NCI-H1930 (cell line): Measurements from ENCODE around the gene GSK3B.
"Not testable (repeated sequence)": the region's sequence is repeated elsewhere in the genome, so short reads cannot be mapped to it uniquely, and the experiment has no call there.

Experiments used
- DNase-seq, 2 experiments: peaks; one replicate each; lab custom pipeline; 2025; lab: John Stamatoyannopoulos, UW

GSK3B gene

DNA sequence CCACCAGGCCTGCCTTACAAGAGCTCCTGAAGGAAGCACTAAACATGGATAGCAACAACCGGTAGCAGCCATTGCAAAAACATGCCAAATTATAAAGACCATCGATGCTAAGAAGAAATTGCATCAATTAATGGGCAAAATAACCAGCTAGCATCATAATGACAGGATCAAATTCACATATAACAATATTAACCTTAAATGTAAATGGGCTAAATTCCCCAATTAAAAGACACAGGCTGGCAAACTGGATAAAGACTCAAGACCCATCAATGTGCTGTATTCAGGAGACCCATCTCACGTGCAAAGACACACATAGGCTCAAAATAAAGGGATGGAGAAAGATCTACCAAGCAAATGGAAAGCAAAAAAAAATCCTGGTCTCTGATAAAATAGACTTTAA lies 88.5 kb downstream of the GSK3B start:
- not testable (repeated sequence) for DNase-seq

DNA sequence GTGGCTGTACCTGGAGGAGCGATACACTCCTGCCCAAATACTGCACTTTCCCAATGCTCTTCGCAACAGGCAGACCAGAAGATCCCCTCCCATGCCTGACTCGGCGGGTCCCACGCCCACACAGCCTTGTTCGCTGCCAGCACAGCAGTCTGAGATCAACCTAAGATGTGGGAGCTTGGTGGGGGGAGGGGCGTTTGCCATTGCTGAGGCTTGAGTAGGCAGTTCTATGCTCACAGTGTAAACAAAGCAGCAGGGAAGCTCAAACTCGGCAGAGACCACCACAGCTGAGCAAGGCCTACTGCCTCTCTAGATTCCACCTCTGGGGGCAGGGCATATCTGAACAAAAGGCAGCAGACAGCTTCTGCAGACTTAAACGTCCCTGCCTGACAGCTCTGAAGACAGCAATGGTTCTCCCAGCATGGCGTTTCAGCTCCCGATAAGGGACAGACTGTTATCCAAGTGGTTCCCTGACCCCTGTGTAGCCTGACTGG lies 90.2 kb downstream of the GSK3B start:
- DNase-seq = not testable (repeated sequence)

DNA sequence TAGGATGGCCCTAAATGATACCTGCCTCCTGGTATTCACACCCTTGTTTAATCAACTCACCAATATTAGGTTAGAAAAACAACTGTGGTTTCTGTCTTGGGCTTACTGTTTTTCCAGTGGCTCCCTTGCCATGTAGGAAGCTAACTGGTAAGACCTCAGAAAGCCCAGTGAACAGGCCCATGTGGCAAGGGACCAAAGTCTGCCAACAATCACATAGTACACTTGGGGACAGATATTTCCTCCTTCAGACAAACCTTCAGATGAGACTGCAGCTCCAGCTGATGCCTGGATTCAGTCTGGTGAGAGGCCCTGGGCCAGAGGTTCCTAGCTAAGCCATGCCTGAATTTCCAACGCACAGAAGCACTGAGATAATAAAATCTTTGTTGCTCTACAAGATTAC lies 96.1 kb downstream of the GSK3B start:
- DNase-seq = no peak

DNA sequence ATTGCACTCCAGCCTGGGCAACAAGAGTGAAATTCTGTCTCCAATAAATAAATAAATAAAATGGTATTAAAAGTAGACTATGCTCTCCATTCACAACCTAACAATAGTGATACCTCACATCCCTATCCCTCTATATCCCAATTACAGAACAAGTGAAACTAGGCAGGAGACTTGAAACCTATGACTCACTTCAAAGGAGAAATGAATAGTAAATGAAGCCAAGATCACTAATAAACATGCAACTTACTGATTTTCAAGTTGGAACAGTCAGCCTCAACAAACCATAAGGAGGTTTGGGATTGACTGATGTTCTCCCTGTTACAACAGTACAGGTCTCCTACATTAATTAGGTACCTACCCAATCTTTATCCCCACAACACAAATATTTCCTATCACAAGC lies 103.4 kb downstream of the GSK3B start:
- DNase-seq = no peak

DNA sequence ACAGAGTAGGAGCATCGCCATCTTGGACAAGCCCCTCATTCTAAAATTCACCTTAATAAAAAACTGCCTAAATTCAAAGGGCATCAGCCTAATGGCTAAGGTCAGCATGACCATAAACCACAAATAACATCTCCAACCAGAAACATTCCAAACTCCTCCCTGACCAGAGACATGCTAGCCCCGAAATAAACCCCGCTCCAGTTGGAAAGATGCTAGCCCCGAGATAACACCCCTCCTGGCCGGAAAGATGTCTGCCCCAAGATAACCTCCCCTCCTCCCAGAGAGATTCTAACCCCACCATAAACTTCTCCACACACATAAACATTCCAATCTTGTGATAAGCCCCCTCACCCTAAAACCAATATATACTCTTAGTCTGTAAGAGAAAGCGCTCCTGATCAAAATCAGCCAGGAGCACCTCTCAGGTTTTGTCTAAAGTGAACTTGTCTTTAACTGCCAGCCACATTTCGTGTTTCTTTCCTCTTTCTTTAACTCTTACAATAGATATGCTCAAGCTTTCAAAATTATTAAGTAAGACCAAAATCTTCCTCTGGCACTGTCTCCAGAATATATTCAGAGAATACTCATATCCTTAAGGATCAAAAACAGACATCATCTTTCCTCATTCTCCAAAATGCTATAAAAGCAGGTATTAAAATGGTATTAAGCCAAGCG lies 104.1 kb downstream of the GSK3B start:
- no peak for DNase-seq

DNA sequence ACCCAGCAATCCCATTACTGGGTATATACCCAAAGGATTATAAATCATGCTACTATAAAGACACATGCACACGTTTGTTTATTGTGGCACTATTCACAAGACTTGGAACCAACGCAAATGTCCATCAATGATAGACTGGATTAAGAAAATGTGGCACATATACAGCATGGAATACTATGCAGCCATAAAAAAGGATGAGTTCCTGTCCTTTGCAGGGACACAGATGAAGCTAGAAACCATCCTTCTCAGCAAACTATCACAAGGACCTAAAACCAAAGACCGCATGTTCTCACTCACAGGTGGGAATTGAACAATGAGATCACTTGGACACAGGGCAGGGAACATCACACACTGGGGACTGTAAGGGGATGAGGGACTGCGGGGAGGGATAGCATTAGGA lies 107.4 kb downstream of the GSK3B start:
- not testable (repeated sequence) for DNase-seq

DNA sequence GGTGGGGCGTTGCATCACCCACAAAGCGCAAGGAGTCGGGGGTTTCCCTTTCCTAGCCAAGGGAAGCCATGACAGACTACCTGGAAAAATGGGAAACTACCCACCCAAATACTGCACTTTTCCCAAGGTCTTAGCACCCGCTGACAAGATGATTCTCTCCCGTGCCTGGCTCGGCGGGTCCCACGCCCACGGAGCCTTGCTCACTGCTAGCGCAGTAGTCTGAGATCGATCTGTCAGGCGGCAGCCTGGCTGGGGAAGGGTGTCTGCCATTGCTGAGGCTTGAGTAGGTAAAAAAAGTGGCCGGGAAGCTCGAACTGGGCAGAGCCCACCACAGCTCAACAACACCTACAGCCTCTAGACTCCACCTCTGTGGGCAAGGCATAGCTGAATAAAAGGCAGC lies 112.9 kb downstream of the GSK3B start:
- DNase-seq = no peak

DNA sequence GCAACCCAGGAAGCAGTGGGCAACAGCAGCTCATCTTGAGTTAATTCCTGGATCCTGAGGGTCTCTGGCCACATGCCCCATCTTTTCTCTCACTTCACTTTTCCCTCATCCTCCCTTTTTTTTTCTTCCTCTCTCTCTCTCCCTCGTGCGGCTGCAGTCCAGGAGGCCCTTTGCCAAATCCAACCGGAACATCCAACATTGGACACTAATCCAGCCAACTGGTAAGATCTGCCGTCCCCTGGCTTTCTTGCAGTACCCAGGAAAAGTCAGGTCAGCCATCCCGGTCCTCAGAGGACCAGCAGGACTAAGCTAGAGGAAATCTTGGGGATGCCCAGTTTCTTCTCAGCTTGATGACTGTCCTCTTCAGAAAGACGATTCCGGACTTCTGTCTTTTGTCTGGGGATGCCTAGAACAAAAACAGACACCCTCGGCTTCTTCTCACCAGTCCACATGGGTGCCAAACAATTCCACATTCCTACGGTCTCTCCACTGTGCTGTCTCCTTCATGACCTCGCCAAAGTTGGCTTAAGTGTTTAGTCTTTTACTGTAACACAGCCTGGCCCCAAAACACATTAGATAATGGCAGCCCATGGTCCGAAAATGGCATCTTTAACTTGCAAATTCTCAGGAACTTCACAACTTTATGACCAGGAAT lies 115.6 kb downstream of the GSK3B start:
- no peak for DNase-seq

DNA sequence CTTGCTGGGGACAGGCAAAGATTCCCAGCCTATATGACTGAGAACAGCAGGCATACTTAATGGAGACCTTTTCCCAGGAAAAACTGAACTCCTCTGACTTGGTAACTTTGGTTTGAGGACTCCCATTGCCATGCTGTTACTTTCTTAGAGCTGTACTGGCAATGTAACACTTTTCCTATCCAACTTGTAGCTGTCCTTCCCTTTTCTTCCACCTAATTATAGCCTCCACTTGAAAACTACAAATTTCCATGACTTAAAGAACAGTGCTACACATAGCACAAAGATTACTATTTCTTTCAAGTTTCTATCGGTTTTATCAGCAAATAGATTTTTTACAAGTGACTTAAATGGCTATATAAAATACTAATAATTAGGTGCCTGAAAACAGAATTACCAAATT lies 116.9 kb downstream of the GSK3B start:
- no peak for DNase-seq

DNA sequence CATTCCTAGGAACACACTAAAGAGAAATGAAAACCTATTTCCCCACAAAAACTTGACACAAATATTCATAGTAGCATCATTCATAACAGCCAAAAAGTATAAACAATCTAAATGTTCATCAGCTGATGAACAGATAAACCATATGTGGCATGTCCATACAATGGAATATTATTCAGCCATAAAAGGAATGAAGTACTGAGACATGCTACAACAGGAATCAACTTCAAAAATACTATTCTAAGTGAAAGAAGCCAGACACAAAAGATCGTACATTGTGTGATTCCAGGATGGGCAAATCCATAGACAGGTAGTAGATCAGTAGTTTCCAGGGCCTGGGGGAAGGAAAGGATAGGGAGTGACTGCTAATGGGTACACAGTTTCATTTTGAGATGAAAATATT lies 118.0 kb downstream of the GSK3B start:
- DNase-seq = no peak

DNA sequence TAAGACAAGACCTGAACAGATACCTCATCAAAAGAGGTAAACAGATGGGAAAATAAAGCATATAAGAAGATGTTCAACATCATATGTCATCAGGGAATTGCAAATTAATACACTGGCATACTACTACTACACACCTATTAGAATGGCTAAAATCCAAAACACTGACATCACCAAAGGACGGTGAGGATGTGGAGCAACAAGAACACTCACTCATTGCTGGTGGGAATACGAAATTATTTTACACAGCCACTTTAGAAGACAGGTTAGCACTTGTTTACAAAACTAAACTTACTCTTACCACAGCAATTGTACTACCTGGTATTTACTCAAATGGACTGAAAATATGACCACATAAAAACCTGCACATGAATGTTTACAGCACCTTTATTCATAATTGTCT lies 119.6 kb downstream of the GSK3B start:
- no peak for DNase-seq

DNA sequence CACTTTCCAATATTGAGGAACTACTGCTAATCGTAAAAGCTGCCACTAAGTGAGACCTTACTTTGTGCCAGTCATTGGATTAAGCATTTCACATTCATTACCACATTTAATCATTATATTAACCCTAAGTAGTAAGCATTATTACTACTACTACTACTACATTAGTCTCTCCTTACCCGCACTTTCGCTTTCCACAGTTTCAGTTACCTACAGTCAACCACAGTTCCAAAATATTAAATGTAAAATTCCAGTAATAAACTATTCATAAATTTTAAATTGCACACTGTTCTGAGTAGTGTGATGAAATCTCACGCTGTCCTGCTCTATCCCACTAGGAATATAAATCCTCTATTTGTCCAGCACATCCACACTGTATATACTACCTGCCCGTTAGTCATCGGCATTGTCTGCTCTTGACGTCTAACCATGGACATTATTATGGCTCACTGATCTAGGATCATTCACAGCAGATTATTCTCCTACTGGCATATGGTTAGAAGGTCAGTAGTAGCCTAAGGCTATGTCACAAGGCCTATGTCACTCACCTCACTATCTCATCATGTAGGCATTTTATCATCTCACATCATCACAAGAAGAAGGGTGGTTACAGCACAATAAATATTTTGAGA lies 121.1 kb downstream of the GSK3B start:
- DNase-seq = no peak

DNA sequence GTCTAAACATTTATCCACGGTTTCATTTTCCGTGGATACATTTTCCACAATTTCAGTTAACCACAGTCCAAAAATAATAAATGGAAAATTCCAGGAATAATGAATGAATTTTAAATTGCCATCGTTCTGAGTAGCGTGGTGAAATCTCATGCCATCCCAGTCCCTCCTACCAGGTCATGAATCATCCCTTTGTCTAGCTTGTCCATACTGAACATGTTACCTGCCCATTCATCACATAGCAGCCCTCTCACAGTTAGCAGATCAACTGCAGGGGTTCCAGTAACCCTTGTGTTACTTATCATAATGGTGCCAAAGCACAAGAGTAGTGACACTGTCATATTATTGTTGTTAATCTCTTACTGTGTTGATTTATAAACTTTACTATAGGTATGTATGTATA lies 124.5 kb downstream of the GSK3B start:
- no peak for DNase-seq

DNA sequence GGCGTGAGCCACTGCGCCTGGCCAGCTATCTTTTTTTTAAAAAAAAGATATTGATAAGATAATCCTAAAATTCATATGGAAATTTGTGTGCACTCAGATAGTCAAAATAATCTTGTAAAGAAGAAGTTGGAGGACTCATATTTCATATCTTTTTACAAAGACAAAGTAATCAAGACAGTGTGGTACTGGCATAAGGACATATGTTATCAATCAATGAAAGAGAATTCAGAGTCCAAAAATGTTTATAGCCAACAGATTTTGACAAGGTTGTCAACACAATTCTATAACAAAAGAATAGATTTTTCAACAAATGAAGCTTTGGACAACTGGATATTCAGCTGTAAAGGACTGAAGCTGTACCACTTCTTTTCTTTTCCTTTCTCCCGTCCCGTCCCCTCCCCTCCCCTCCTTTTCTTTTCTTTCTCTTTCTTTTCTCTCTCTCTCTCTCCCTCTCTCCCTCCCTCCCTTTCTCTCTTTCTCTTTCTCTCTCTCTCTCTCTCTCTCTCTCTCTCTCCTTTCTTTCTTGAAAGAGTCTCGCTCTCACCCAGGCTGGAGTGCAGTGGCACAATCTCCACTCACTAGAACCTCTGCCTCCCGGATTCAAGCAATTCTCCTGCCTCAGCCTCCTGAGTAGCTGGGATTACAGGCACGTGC lies 126.8 kb downstream of the GSK3B start:
- no peak for DNase-seq

DNA sequence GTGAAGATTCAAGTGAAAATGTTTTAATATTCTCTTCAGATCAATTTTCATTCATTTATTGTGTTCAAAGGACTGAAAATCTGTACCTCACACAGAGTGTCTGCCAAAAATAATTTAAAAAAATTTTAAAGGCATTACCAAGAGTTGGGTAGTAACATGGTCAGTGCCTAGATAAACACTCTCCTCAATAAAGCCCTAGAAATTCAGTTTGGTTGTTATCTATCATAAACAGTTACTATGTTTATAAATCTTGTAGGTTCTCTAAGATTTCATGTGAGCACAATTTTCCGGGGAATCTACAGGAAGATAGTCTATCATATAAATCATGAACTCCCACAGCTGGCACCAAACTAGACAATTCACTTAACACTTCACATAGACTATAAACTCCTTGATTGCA lies 128.6 kb downstream of the GSK3B start:
- DNase-seq = no peak

DNA sequence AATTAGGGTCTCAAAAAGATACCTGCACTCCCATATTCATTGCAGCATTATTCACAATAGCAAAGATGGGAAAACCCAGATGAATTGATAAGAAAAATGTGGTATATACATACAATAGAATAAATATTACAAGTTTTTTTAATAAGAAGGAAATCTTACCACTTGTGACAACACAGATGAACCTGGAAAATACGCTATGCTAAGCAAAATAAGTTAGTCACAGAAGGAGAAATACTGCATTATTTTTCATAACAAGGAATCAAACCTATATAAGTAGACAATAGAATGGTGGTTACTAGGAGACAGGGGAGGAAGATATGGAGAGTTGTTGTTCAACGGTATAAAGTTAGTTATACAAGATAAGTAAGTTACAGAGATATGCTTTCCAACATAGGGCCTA lies 130.0 kb downstream of the GSK3B start:
- DNase-seq = no peak

DNA sequence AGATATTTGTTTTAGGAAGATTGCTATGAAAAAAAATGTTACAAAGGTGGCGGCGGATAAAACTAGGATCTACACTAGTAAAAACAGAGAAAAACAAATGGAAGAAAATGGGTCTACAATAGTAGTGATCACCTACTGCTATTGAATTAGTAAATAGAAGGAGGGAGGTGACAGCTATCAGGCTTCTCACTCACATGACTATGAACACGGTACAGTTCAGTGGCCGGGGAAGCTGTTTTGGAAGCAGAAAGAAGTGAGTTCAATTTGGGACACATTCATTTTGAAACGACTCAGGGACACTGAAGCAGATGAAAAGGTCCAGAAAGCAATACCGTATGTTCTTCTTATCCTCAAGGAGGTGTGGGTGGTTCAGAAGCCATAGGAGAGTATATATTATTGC lies 138.3 kb downstream of the GSK3B start:
- DNase-seq = no peak

DNA sequence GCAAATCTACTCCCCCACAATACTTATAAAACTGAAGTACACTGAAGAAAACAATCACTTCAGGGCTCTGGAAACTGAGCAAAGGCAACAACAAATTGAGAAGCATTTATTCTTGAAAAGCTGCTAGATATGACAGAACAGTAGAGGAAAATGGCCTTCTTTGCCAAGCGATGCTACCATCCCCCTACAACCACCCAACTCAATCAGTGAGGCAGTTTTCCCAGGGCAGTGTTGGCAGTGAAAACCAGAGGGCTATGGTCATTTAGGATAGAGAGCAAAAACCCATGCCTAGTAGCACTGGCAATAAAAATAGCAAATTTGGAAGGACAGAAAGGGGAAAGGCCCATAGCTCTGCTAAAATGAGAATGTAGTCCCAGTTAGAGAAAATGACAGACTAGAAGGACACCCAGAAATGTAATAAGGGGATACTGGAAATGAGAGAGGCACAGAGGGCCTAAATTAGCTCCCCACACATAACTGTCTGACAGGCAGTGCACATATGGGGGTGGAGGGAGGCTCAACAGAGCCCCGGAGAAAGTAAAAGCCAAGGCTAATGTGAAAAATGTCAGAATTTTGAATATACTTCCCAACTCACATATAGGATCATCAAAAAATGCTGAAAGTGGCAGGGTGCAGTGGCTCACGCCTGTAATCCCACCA lies 143.5 kb downstream of the GSK3B start:
- no peak for DNase-seq

DNA sequence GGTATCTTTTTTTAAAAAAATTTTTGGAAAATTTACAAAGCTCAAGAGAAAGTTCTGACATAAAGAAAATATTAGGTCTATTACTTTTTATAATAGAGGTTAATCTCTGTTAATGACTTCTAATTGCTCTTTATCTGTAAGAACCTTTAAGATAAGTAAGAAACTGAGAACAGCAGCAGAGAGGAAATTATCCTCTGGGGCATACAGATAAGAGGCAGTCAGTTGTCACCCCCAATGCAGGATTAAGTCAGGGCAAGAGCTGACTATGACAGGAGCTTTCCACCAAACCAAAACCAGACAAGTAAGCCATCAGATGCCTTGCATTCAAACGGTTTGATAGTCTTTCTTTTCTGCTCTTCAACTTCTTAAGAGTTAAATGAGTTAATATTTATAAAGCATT lies 149.0 kb downstream of the GSK3B start:
- no peak for DNase-seq

DNA sequence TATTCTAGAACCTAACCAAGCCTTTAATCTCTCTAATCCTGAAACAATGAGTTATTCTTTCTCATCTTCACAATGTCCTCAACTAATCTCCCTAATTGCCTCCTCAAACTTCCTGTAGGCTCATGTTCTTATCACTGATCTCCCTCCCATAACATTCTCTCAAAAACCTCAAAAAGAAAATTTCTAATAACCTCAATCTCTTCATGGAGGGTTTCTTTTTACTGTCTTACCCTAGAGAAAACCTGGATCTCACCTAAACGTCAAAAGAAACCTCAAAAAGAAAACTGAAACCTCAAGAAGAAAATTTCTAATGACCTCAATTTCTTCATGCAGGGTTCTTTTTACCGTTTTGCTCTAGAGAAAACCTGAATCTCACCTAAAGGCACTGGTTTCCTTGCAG lies 150.2 kb downstream of the GSK3B start:
- no peak for DNase-seq

DNA sequence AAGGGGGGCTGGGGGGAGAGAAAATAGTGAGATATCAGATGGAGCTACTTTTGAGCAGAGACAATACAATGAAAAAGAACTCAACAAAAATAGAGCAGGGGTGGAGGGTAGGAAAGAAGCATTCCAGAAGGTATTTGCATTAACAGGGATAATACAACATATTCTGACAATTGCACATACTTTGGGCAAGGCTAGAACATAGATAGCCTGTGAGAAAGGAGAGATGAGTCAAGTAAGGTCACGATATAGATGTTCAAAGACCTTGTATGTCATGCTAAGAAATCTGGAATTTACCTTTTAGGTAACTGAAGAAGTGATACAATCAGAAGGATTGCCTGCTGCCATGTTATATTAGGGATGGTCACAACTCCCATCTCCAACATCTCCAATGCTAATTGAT lies 155.2 kb downstream of the GSK3B start:
- no peak for DNase-seq

DNA sequence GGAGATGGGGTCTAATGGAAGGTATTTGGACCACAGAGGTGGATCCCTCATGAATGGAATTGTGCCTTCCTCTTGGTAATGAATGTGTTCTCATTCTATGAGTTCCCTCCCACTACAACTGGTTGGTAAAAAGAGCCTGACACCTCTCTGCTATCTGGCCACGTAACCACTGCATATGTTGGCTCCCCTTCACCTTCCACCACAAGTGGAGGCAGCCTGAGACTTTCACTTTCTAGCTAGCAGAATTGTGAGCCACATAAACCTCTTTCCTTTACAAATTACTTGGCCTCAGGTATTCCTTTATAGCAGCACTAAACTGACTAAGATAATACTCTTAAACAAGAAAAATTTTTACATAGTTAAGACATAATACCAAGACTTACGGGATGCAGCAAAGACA lies 157.0 kb downstream of the GSK3B start:
- no peak for DNase-seq
